ENCODE measurements around the gene SEMA4C. TPM values are rescaled to one million over a fixed set of nuclear protein-coding genes. Genes with fewer than 3 reads are reported as not detected.

Gene SEMA4C
- total and polyA plus RNA-seq, 9 of the 15 experiments (the other 6 are each of a cell fraction or from before 2014, with no cell fraction given) = 0.32 to 59.7 (median 23.9) TPM

- TF ChIP-seq NCOA2 (IDR thresholded peaks at IDR 0.05; ENCODE audit: partially characterized antibody in 2 of 2) = no peak
- TF ChIP-seq HSF4 (CRISPR knock-in tag; IDR thresholded peaks at IDR 0.05; ENCODE audit: borderline replicate concordance) = peak; percentile 24; the same call in 1 of the 2 replicates
- TF ChIP-seq ZBTB1 (CRISPR knock-in tag; IDR thresholded peaks at IDR 0.05; ENCODE audit: borderline replicate concordance, low read depth) = no peak
- no peak for TF ChIP-seq MEF2A (IDR thresholded peaks at IDR 0.05; ENCODE audit: control insufficient read depth, low read depth, low read length)
- TF ChIP-seq CBX3 (IDR thresholded peaks at IDR 0.05; ENCODE audit: borderline replicate concordance in 1 of 2, low read length in 2 of 2) = peak in 1 of 2 experiments; percentile 69; a peak in 1 of 3 replicates
- no peak for TF ChIP-seq NELFE (IDR thresholded peaks at IDR 0.05; ENCODE audit: insufficient read depth, insufficient read length)
- no peak for TF ChIP-seq ZNF408 (CRISPR knock-in tag; IDR thresholded peaks at IDR 0.05; ENCODE audit: low read depth)
- peak; percentile 66; the same call in 1 of the 2 replicates for TF ChIP-seq BRD4 (IDR thresholded peaks at IDR 0.05)
- peak; percentile 58 for TF ChIP-seq CREB3 (tag; conservative IDR thresholded peaks at IDR 0.05; ENCODE audit: low read depth)
- no peak for TF ChIP-seq KAT7 (CRISPR knock-in tag; IDR thresholded peaks at IDR 0.05; ENCODE audit: borderline replicate concordance)
- no peak for TF ChIP-seq ZKSCAN3 (CRISPR knock-in tag; IDR thresholded peaks at IDR 0.05)
- no peak for TF ChIP-seq SMARCB1 (IDR thresholded peaks at IDR 0.05; ENCODE audit: insufficient read length, low read depth)
- TF ChIP-seq TOE1 (IDR thresholded peaks at IDR 0.05; ENCODE audit: borderline replicate concordance) = 0 out of 2 replicates have a peak, but pooled peaks have one; percentile 22
- no peak for TF ChIP-seq TOE1 (CRISPR knock-in tag; IDR thresholded peaks at IDR 0.05; ENCODE audit: borderline replicate concordance, low read depth)
- peak; percentile 56; the same call in 1 of the 2 replicates for TF ChIP-seq RB1 (IDR thresholded peaks at IDR 0.05; ENCODE audit: low read depth)
- no peak for TF ChIP-seq HMG20A (CRISPR knock-in tag; conservative IDR thresholded peaks at IDR 0.05)
- 0 out of 2 replicates have a peak, but pooled peaks have one; percentile 34 for TF ChIP-seq LCOR (CRISPR knock-in tag; IDR thresholded peaks at IDR 0.05)
- no peak for TF ChIP-seq IRF2 (CRISPR knock-in tag; IDR thresholded peaks at IDR 0.05)
- no peak for TF ChIP-seq HDAC8 (tag; IDR thresholded peaks at IDR 0.05)
- TF ChIP-seq HOMEZ (CRISPR knock-in tag; IDR thresholded peaks at IDR 0.05) = peak; percentile 30; the same call in 1 of the 2 replicates
- TF ChIP-seq PREB (CRISPR knock-in tag; IDR thresholded peaks at IDR 0.05) = no peak
- TF ChIP-seq BRF1 (IDR thresholded peaks at IDR 0.05; ENCODE audit: borderline replicate concordance, extremely low read depth, insufficient read length) = no peak
Measured at GRCh38 chr2:96895032-96895745, 25.3 kb upstream of the SEMA4C start (continued).
